HCT116 (cell line): ENCODE measurements around the gene FGD5. TPM values are rescaled to one million over a fixed set of nuclear protein-coding genes. Genes with fewer than 3 reads are reported as not detected.

Experiments used
- ATAC-seq: fragments of 200-7000 bp; cut with Tn5 transposase; 2 replicates; pipeline ENCODE4 v1.9.1; 2020; ENCODE audit warnings: mild to moderate bottlenecking, moderate library complexity
- Bru-seq: library from RNA; stranded (reverse); fragments of 400-500 nt; gene quantifications from one replicate; lab custom pipeline; 2021; lab: Mats Ljungman, UMichigan
- BruChase-seq, 2 experiments: library from RNA; stranded (reverse); fragments of 400-500 nt; gene quantifications; one replicate each; lab custom pipeline; 2021; lab: Mats Ljungman, UMichigan
- BruUV-seq: library from RNA; stranded (reverse); fragments of 400-500 nt; replicated peaks from 2 replicates; lab custom pipeline; 2021; lab: Mats Ljungman, UMichigan
- CTCF ChIA-PET: fragments of 300-600 bp; sonication (Branson Sonifier 250); formaldehyde crosslinking; loops from one replicate; lab custom pipeline; 2021; ENCODE audit warnings: antibody characterized with exemption; lab: Charles Lee
- POLR2A ChIA-PET: fragments of 300-600, 350-600 bp; sonication (Branson Sonifier 250); formaldehyde crosslinking; loops from one replicate; lab custom pipeline; 2021; ENCODE audit warnings: antibody characterized with exemption; lab: Charles Lee
- RAD21 ChIA-PET, 2 experiments: fragments of 300-600 bp; sonication (Branson Sonifier 250); formaldehyde crosslinking; loops; one replicate each; lab custom pipeline; 2023; ENCODE audit warnings: low total read pairs in 2 of 2; ENCODE audit not compliant: uncharacterized antibody in 2 of 2, unreplicated experiment in 2 of 2, low non-redundant PET in 1 of 2; lab: Charles Lee
- DNase-seq: peaks from one replicate; pipeline ENCODE4 v3.0.0-alpha.2; 2010; ENCODE audit warnings: low read depth, low spot score
- H2AFZ ChIP-seq: fragments of 200-600 bp; shearing (Covaris generic), sonication (generic); 2 replicates; pipeline ENCODE4 v1.6.1; 2017; ENCODE audit warnings: low read depth, mixed run types, mixed read lengths, antibody characterized with exemption, low read length; ENCODE audit not compliant: poor library complexity, severe bottlenecking
- H3K27ac ChIP-seq: 2 replicates; pipeline ENCODE4 v1.5.1; 2012; ENCODE audit warnings: low read depth, low read length
- H3K27me3 ChIP-seq: fragments of 200-600 bp; sonication (generic); 2 replicates; pipeline ENCODE4 v1.6.1; 2016; ENCODE audit warnings: mixed run types, low read length, mixed read lengths; ENCODE audit not compliant: insufficient read depth
- H3K36me3 ChIP-seq, 2 experiments: fragments of 200-500 bp in 1 of 2; fragments of 200-600 bp in 1 of 2; sonication (Bioruptor generic) in 1 of 2; sonication (generic) in 1 of 2; 2 replicates each; pipeline versions ENCODE4 v1.5.1 to v1.6.1; 2014 to 2016; ENCODE audit warnings: low read length in 2 of 2, inconsistent platforms in 1 of 2, mixed read lengths in 1 of 2, mixed run types in 1 of 2; ENCODE audit not compliant: insufficient read depth in 2 of 2, control insufficient read depth in 1 of 2
- H3K4me1 ChIP-seq, 2 experiments: fragments of 200-600 bp in 1 of 2; sonication (generic) in 1 of 2; 2 replicates each; pipeline versions ENCODE4 v1.5.1 to v1.6.1; 2012 to 2017; ENCODE audit warnings: low read length in 2 of 2, inconsistent platforms in 1 of 2, mild to moderate bottlenecking in 1 of 2, mixed read lengths in 1 of 2, mixed run types in 1 of 2, moderate library complexity in 1 of 2; ENCODE audit not compliant: insufficient read depth in 2 of 2, control insufficient read depth in 1 of 2
- H3K4me2 ChIP-seq: fragments of 200-600 bp; sonication (generic); 2 replicates; pipeline ENCODE4 v1.6.1; 2017; ENCODE audit warnings: mixed run types, low read length, mixed read lengths
- H3K4me3 ChIP-seq, 2 experiments: fragments of 200-600 bp in 1 of 2; sonication (generic) in 1 of 2; replicated peaks in 1 of 2; 2 replicates each; pipeline ENCODE4 v1.5.1; 2011 to 2016; ENCODE audit warnings: low read length in 2 of 2, control low read depth in 1 of 2, low read depth in 1 of 2, mild to moderate bottlenecking in 1 of 2, mixed read lengths in 1 of 2, mixed run types in 1 of 2
- H3K79me2 ChIP-seq: fragments of 200-600 bp; sonication (generic); 2 replicates; pipeline ENCODE4 v1.6.1; 2017; ENCODE audit warnings: mild to moderate bottlenecking, mixed run types, low read length, moderate library complexity, mixed read lengths; ENCODE audit not compliant: insufficient read depth
- H3K9ac ChIP-seq: fragments of 200-600 bp; sonication (generic); 2 replicates; pipeline ENCODE4 v1.6.1; 2016; ENCODE audit warnings: low read length, mixed read lengths
- H3K9me2 ChIP-seq: fragments of 200-600 bp; sonication (generic), shearing (Covaris generic); 2 replicates; pipeline ENCODE4 v1.6.1; 2017; ENCODE audit warnings: mixed run types, mild to moderate bottlenecking, moderate library complexity; ENCODE audit not compliant: insufficient read depth
- H3K9me3 ChIP-seq, 2 experiments: fragments of 200-500 bp in 1 of 2; fragments of 200-600 bp in 1 of 2; sonication (Bioruptor generic) in 1 of 2; sonication (generic) in 1 of 2; 2 replicates each; pipeline ENCODE4 v1.6.1; 2014 to 2017; ENCODE audit warnings: low read length in 2 of 2, mixed read lengths in 2 of 2, inconsistent platforms in 1 of 2, low read depth in 1 of 2, mild to moderate bottlenecking in 1 of 2, mixed run types in 1 of 2, moderate library complexity in 1 of 2; ENCODE audit not compliant: control insufficient read depth in 1 of 2, insufficient read depth in 1 of 2
- H4K20me1 ChIP-seq: fragments of 200-600 bp; sonication (generic), shearing (Covaris generic); 2 replicates; pipeline ENCODE4 v1.6.1; 2017; ENCODE audit warnings: mixed run types, mild to moderate bottlenecking, moderate library complexity; ENCODE audit not compliant: insufficient read depth
- CBX3 ChIP-seq: IDR thresholded peaks from 2 replicates; pipeline ENCODE4 v1.6.1; 2012; ENCODE audit warnings: low read depth
- CEBPB ChIP-seq: IDR thresholded peaks from 2 replicates; pipeline ENCODE4 v1.6.1; 2012; ENCODE audit warnings: low read depth
- CTCF ChIP-seq, 3 experiments: fragments of 200-600 bp in 1 of 3; sonication (generic) in 1 of 3; IDR thresholded peaks in 2 of 3; conservative IDR thresholded peaks in 1 of 3; 2 replicates each; pipeline ENCODE4 v1.5.1; 2012 to 2017; ENCODE audit warnings: low read depth in 2 of 3, low read length in 2 of 3, antibody characterized with exemption in 1 of 3, borderline replicate concordance in 1 of 3, control low read depth in 1 of 3, mild to moderate bottlenecking in 1 of 3, mixed read lengths in 1 of 3, mixed run types in 1 of 3, moderate library complexity in 1 of 3; ENCODE audit not compliant: insufficient read depth in 1 of 3
- ELF1 ChIP-seq: IDR thresholded peaks from 2 replicates; pipeline ENCODE4 v1.6.1; 2012; ENCODE audit warnings: low read depth, borderline replicate concordance
- EZH2 ChIP-seq: fragments of 200-600 bp; sonication (generic); IDR thresholded peaks from 2 replicates; pipeline ENCODE4 v1.6.1; 2017; ENCODE audit warnings: antibody characterized with exemption, mixed run types
- EZH2phosphoT487 ChIP-seq: fragments of 200-600 bp; IDR thresholded peaks from 2 replicates; pipeline ENCODE4 v1.6.1; 2018; ENCODE audit warnings: antibody characterized with exemption, borderline replicate concordance
- FOSL1 ChIP-seq: IDR thresholded peaks from 2 replicates; pipeline ENCODE4 v1.6.1; 2012; ENCODE audit warnings: low read depth
- JUND ChIP-seq: IDR thresholded peaks from 2 replicates; pipeline ENCODE4 v1.6.1; 2012
- MAX ChIP-seq: IDR thresholded peaks from 2 replicates; pipeline ENCODE4 v1.6.1; 2012
- POLR2A ChIP-seq: IDR thresholded peaks from 2 replicates; pipeline ENCODE4 v1.7.0; 2011; ENCODE audit warnings: borderline replicate concordance; ENCODE audit not compliant: insufficient read depth, insufficient read length; ENCODE audit errors: extremely low read depth
- POLR2AphosphoS5 ChIP-seq: IDR thresholded peaks from 2 replicates; pipeline ENCODE4 v1.6.1; 2011; ENCODE audit warnings: mild to moderate bottlenecking, low read depth, low read length, moderate library complexity
- REST ChIP-seq: IDR thresholded peaks from 2 replicates; pipeline ENCODE4 v1.6.1; 2012; ENCODE audit warnings: low read depth
- SIN3A ChIP-seq: IDR thresholded peaks from 2 replicates; pipeline ENCODE4 v1.6.1; 2012; ENCODE audit warnings: low read depth
- SP1 ChIP-seq: IDR thresholded peaks from 2 replicates; pipeline ENCODE4 v1.6.1; 2012; ENCODE audit warnings: low read depth
- SRF ChIP-seq: IDR thresholded peaks from 2 replicates; pipeline ENCODE4 v1.6.1; 2012; ENCODE audit warnings: low read depth
- TCF7L2 ChIP-seq: IDR thresholded peaks from 2 replicates; pipeline ENCODE4 v1.7.0; 2011; ENCODE audit warnings: borderline replicate concordance, inconsistent platforms; ENCODE audit not compliant: insufficient read depth, insufficient read length; ENCODE audit errors: extremely low read depth
- YY1 ChIP-seq: IDR thresholded peaks from 2 replicates; pipeline ENCODE4 v1.6.1; 2011; ENCODE audit warnings: low read length, low read depth, moderate library complexity, mild to moderate bottlenecking; ENCODE audit not compliant: insufficient replicate concordance; ENCODE audit errors: extremely low read depth
- ZBTB33 ChIP-seq: IDR thresholded peaks from 2 replicates; pipeline ENCODE4 v1.6.1; 2011; ENCODE audit warnings: mild to moderate bottlenecking, low read length, moderate library complexity; ENCODE audit not compliant: insufficient replicate concordance; ENCODE audit errors: extremely low read depth
- ZFX ChIP-seq: fragments of 450-650 bp; IDR thresholded peaks from 2 replicates; pipeline ENCODE4 v1.6.1; 2017
- intact Hi-C: fragments of 100-400 bp; cut with micrococcal nuclease; formaldehyde crosslinking; loops from 2 replicates; pipeline ENCODE4 v1.10.0; 2022
- long read RNA-seq: library from polyadenylated mRNA; unstranded; transcript quantifications from one replicate; pipeline ENCODE4 v2.0.0, GENCODE V29; 2021; ENCODE audit not compliant: unreplicated experiment
- polyA plus RNA-seq: library from polyadenylated mRNA; unstranded; fragments of >200 nt; gene quantifications from 2 replicates; pipeline ENCODE4 v1.2.1, GENCODE V29; 2012; ENCODE audit warnings: missing spikeins
- total RNA-seq: library from RNA; stranded (reverse); gene quantifications from one replicate; pipeline ENCODE4 v1.2.1, GENCODE V29; 2021; ENCODE audit not compliant: unreplicated experiment

The FGD5 gene
- total RNA-seq (0.22 TPM), Bru-seq, nascent RNA (percentile 7 among the genes with signal in this experiment), BruChase-seq, experiment 1, labeled RNA remaining after a 6-hour chase (percentile 7 among the genes with signal in this experiment), BruChase-seq, experiment 2, labeled RNA remaining after a 2-hour chase (percentile 7 among the genes with signal in this experiment)
- polyA plus RNA-seq, result 0.01 TPM in 1 of 2 replicates, not detected in the other
- long read RNA-seq, result 0 reads

- CTCF ChIA-PET, result no interaction called here
- no peak for TF ChIP-seq ZBTB33
- no peak for TF ChIP-seq ZFX
- no peak for TF ChIP-seq EZH2
- TF ChIP-seq SIN3A, result no peak
- no peak for TF ChIP-seq TCF7L2
- no peak for TF ChIP-seq CEBPB
- no peak for TF ChIP-seq YY1
- TF ChIP-seq SRF, result no peak
- no peak for TF ChIP-seq EZH2phosphoT487
- no peak for TF ChIP-seq JUND
- TF ChIP-seq SP1, result no peak
- TF ChIP-seq POLR2AphosphoS5, result no peak
- TF ChIP-seq CTCF (IDR thresholded peaks at IDR 0.05 in 2 of 3, conservative IDR thresholded peaks at IDR 0.05 in 1 of 3; ENCODE audit: borderline replicate concordance in 1 of 3, insufficient read depth in 1 of 3, low read depth in 2 of 3, low read length in 2 of 3), result no peak
- no peak for TF ChIP-seq MAX
- TF ChIP-seq CBX3, result no peak
- no peak for TF ChIP-seq POLR2A
- TF ChIP-seq FOSL1, result no peak
- TF ChIP-seq ELF1, result no peak
- TF ChIP-seq REST, result no peak
- TF ChIP-seq, all 23 proteins: peak for 0
- intact Hi-C loops, result no loop called here
- H3K4me2 ChIP-seq, result no peak within 1 kb of the TSS
- H3K9me2 ChIP-seq, result no peaks in the 10 kb centered on the region
- H4K20me1 ChIP-seq, result no peaks in the 10 kb centered on the region
- no peak within 1 kb of the TSS for H3K4me3 ChIP-seq
- H3K36me3 ChIP-seq, result no peaks in the 10 kb centered on the region
- ATAC-seq (no peak), DNase-seq (no peak)
- H3K9ac ChIP-seq, result no peak within 1 kb of the TSS
- H2AFZ ChIP-seq, result no peak within 1 kb of the TSS
- H3K27me3 ChIP-seq, result peaks cover 28% of the 10 kb centered on the region; the same call in 1 of the 2 replicates
- no peaks in the 10 kb centered on the region for H3K4me1 ChIP-seq
- ChIA-PET POLR2A (no interaction called here), RAD21 (no interaction called here)
- H3K79me2 ChIP-seq, result no peaks in the 10 kb centered on the region
- BruUV-seq, result no TSS peak
- no peaks in the 10 kb centered on the region for H3K9me3 ChIP-seq
- H3K27ac ChIP-seq, result no peak within 1 kb of the TSS
Observed at GRCh38 chr3:14818804-14819500, at the start of gene FGD5. Gene FGD5, plus strand, starts transcription at chr3:14818962. Its CDS starts 110 bp downstream, at chr3:14819072.
